Neural progenitor cell (in vitro differentiated cells): ENCODE results near the gene HECA.

ENCODE experiments used
- CTCF ChIP-seq: fragments of 200-600 bp; sonication (generic); IDR thresholded peaks from 2 replicates; pipeline ENCODE4 v1.5.1; 2017; ENCODE audit warnings: antibody characterized with exemption, mild to moderate bottlenecking
- EZH2 ChIP-seq: fragments of 200-600 bp; sonication (generic); IDR thresholded peaks from 2 replicates; pipeline ENCODE4 v1.6.1; 2017; ENCODE audit warnings: antibody characterized with exemption, mild to moderate bottlenecking, moderate library complexity
- EZH2phosphoT487 ChIP-seq: fragments of 200-600 bp; sonication (generic); IDR thresholded peaks from 2 replicates; pipeline ENCODE4 v1.6.1; 2017; ENCODE audit warnings: antibody characterized with exemption

GRCh38 chr6:139201378-139201777 lies 66.5 kb downstream of the HECA start:
- TF ChIP-seq EZH2, result no peak
- no peak for TF ChIP-seq CTCF
- TF ChIP-seq EZH2phosphoT487, result no peak
